ENCODE results near the gene TSPAN16.

The TSPAN16 gene, protein sequence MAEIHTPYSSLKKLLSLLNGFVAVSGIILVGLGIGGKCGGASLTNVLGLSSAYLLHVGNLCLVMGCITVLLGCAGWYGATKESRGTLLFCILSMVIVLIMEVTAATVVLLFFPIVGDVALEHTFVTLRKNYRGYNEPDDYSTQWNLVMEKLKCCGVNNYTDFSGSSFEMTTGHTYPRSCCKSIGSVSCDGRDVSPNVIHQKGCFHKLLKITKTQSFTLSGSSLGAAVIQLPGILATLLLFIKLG

DNA sequence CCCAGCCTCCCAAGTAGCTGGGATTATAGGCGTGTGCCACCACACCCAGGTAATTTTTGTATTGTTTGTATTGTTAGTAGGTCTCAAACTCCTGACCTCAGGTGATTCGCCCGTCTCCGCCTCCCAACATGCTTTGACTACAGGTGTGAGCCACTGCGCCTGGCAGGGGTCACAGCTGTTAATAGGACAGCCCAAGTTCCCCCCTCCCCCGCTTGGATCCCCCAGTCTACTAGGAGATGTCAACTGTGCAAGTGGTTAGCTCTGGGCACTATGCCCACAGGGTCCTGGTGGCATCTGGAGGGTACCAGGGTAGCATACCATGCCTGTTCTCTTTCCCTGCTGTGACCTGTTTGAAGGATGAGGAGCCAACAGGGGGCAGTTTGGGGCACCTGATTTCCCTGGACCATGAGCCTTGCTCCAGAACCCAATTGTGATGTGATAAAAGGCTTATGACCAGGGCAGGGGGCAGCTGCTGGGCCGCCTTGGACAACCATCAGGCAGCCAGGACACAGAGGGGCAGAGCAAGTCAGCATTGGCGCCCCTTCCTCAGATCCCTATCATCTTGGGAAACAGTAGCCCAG, at the start of gene TSPAN16:
Gene TSPAN16 (plus strand): TSS at position 496 of the 581 bp plus-strand sequence. CDS start 138 bp downstream, outside the sequence.
- no peaks in the 10 kb centered on the region for H3K27me3 ChIP-seq (ENCODE audit: control insufficient read depth in 2 of 2, insufficient read depth in 2 of 2, low read length in 2 of 2)
- H3K9me3 ChIP-seq (ENCODE audit: control insufficient read depth in 2 of 2, low read length in 2 of 2) = no peaks in the 10 kb centered on the region
- no peak within 1 kb of the TSS for H3K9ac ChIP-seq (ENCODE audit: low read depth in 1 of 2, low read length in 2 of 2)
- H3K27ac ChIP-seq (ENCODE audit: low read depth in 2 of 2, low read length in 2 of 2) = no peak within 1 kb of the TSS
- no peaks in the 10 kb centered on the region for H3K36me3 ChIP-seq (ENCODE audit: control insufficient read depth in 2 of 2, insufficient read depth in 2 of 2, low read length in 2 of 2)
- peaks cover 7 to 14% of the 10 kb centered on the region in 2 donors for H3K4me1 ChIP-seq (ENCODE audit: control insufficient read depth in 2 of 2, insufficient read depth in 2 of 2, low read length in 2 of 2)
- no peak within 1 kb of the TSS for H3K4me3 ChIP-seq (ENCODE audit: low read length in 2 of 2)

DNA sequence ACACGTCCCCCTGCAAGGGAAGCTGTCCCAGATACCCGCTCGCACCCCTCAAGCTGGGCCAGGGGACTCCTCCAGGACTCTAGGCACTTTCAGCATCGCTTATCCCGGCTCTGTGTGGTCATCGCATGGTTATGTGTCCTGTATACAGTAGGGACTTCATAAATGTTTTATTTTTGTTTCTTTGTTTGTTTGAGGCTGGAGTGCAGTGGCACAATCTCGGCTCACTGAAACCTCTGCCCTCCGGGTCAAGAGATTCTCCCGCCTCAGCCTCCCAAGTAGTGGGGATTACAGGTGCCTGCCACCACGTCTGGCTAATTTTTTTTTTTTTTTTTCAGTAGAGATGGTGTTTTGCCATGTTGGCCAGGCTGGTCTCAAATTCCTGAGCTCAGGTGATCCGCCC, 49.0 kb upstream of the TSPAN16 start:
- no peaks in the 10 kb centered on the region for H3K9me3 ChIP-seq (ENCODE audit: control insufficient read depth in 2 of 2, low read length in 2 of 2)
- no peak overlapping the region for H3K9ac ChIP-seq (ENCODE audit: low read depth in 1 of 2, low read length in 2 of 2)
- peaks cover 25% of the 10 kb centered on the region in 2 donors for H3K36me3 ChIP-seq (ENCODE audit: control insufficient read depth in 2 of 2, insufficient read depth in 2 of 2, low read length in 2 of 2)
- H3K4me1 ChIP-seq (ENCODE audit: control insufficient read depth in 2 of 2, insufficient read depth in 2 of 2, low read length in 2 of 2) = peaks cover 0 to 8% of the 10 kb centered on the region in 2 donors
- H3K27me3 ChIP-seq (ENCODE audit: control insufficient read depth in 2 of 2, insufficient read depth in 2 of 2, low read length in 2 of 2) = no peaks in the 10 kb centered on the region
- H3K4me3 ChIP-seq (ENCODE audit: low read length in 2 of 2) = no peak overlapping the region
- H3K27ac ChIP-seq (ENCODE audit: low read depth in 2 of 2, low read length in 2 of 2) = no peak overlapping the region

DNA sequence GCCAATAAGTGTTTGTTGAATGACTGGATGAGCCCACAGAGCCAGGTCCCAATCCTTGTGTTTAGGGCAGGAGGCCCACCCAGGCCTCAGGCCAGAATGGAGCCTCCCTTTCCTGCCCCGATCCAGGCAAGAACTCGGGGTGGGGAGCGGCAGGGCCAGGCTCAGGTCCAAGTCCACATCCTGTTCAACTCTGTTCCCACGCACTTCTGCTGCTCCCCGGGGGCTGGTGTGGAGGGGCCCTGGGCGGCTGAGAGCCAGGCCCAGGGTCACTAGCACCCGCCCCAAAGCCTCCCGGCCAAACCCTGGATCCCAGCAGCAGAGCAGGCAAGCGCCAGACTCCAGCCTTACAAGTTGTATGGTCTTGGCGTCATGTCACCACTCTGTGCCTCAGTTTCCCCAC, 48.6 kb upstream of the TSPAN16 start:
- no peaks in the 10 kb centered on the region for H3K27me3 ChIP-seq (ENCODE audit: control insufficient read depth in 2 of 2, insufficient read depth in 2 of 2, low read length in 2 of 2)
- no peak overlapping the region for H3K9ac ChIP-seq (ENCODE audit: low read depth in 1 of 2, low read length in 2 of 2)
- no peaks in the 10 kb centered on the region for H3K9me3 ChIP-seq (ENCODE audit: control insufficient read depth in 2 of 2, low read length in 2 of 2)
- H3K4me3 ChIP-seq (ENCODE audit: low read length in 2 of 2) = no peak overlapping the region
- H3K36me3 ChIP-seq (ENCODE audit: control insufficient read depth in 2 of 2, insufficient read depth in 2 of 2, low read length in 2 of 2) = peaks cover 28 to 29% of the 10 kb centered on the region in 2 donors
- peaks cover 0 to 8% of the 10 kb centered on the region in 2 donors for H3K4me1 ChIP-seq (ENCODE audit: control insufficient read depth in 2 of 2, insufficient read depth in 2 of 2, low read length in 2 of 2)
- H3K27ac ChIP-seq (ENCODE audit: low read depth in 2 of 2, low read length in 2 of 2) = no peak overlapping the region

DNA sequence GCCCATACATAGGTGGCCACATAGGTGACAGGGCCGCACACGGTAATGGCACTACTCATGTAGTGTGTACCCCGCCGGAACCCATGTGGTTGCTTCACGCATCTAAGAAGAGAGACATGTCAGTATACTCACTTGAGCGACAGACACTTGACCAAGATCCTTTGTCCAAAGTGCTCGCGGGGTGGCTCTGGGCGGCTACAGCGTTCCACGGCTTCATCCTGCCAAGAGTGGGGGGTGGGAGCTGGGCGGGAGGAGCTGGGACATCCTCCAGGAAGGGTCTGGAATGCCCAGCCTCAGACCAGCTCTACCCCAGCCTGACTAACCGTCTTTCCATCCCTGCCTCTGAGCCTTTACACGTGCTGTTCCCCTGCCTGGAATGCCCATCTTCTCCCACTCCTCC, 48.0 kb upstream of the TSPAN16 start:
- H3K36me3 ChIP-seq (ENCODE audit: control insufficient read depth in 2 of 2, insufficient read depth in 2 of 2, low read length in 2 of 2) = peaks cover 28 to 31% of the 10 kb centered on the region in 2 donors
- H3K4me1 ChIP-seq (ENCODE audit: control insufficient read depth in 2 of 2, insufficient read depth in 2 of 2, low read length in 2 of 2) = peaks cover 0 to 8% of the 10 kb centered on the region in 2 donors
- H3K27me3 ChIP-seq (ENCODE audit: control insufficient read depth in 2 of 2, insufficient read depth in 2 of 2, low read length in 2 of 2) = no peaks in the 10 kb centered on the region
- H3K27ac ChIP-seq (ENCODE audit: low read depth in 2 of 2, low read length in 2 of 2) = no peak overlapping the region
- H3K9me3 ChIP-seq (ENCODE audit: control insufficient read depth in 2 of 2, low read length in 2 of 2) = no peaks in the 10 kb centered on the region
- no peak overlapping the region for H3K9ac ChIP-seq (ENCODE audit: low read depth in 1 of 2, low read length in 2 of 2)
- no peak overlapping the region for H3K4me3 ChIP-seq (ENCODE audit: low read length in 2 of 2)

DNA sequence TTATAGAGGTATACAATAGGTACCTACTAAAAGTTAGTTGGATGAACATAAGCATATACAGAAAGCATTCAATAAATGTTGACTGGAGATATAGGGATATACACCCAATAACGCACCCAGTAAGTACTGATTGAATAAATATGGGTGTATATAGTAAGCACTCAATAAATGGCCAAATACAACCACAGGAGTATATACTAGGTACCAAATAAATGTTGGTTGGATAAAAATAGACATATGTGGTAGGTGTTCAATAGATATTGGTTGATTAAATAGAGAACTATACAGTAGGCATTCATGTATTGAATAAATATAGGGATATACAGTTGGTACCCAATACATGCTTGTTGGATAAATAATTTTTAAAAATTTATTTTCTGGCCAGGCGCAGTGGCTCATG, 47.1 kb upstream of the TSPAN16 start:
- no peak overlapping the region for H3K4me3 ChIP-seq (ENCODE audit: low read length in 2 of 2)
- H3K27me3 ChIP-seq (ENCODE audit: control insufficient read depth in 2 of 2, insufficient read depth in 2 of 2, low read length in 2 of 2) = no peaks in the 10 kb centered on the region
- no peak overlapping the region for H3K9ac ChIP-seq (ENCODE audit: low read depth in 1 of 2, low read length in 2 of 2)
- H3K27ac ChIP-seq (ENCODE audit: low read depth in 2 of 2, low read length in 2 of 2) = no peak overlapping the region
- H3K4me1 ChIP-seq (ENCODE audit: control insufficient read depth in 2 of 2, insufficient read depth in 2 of 2, low read length in 2 of 2) = peaks cover 0 to 4% of the 10 kb centered on the region in 2 donors
- H3K9me3 ChIP-seq (ENCODE audit: control insufficient read depth in 2 of 2, low read length in 2 of 2) = no peaks in the 10 kb centered on the region
- H3K36me3 ChIP-seq (ENCODE audit: control insufficient read depth in 2 of 2, insufficient read depth in 2 of 2, low read length in 2 of 2) = peaks cover 28 to 30% of the 10 kb centered on the region in 2 donors

DNA sequence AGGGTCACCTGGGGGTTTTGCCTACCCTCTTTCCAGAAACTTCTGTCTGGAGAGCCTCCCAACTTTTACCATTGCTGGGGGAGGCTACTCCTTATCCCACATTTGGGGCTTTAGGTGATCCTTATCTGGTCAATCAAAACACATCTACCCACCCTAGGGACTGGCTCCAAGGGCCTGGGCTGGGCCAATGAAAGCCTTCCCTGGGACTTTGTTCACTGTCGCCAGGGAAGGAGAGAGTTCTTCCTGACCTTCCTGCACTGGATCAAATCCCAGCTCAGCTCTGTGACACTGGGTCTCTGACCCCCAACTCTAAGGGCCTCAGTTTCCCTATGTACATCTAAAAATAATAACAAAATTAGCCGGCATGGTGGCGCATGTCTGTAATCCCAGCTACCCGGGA, 44.7 kb upstream of the TSPAN16 start:
- H3K36me3 ChIP-seq (ENCODE audit: control insufficient read depth in 2 of 2, insufficient read depth in 2 of 2, low read length in 2 of 2) = peaks cover 28 to 30% of the 10 kb centered on the region in 2 donors
- no peaks in the 10 kb centered on the region for H3K9me3 ChIP-seq (ENCODE audit: control insufficient read depth in 2 of 2, low read length in 2 of 2)
- peaks cover 0 to 3% of the 10 kb centered on the region in 2 donors for H3K4me1 ChIP-seq (ENCODE audit: control insufficient read depth in 2 of 2, insufficient read depth in 2 of 2, low read length in 2 of 2)
- H3K27me3 ChIP-seq (ENCODE audit: control insufficient read depth in 2 of 2, insufficient read depth in 2 of 2, low read length in 2 of 2) = no peaks in the 10 kb centered on the region
- H3K27ac ChIP-seq (ENCODE audit: low read depth in 2 of 2, low read length in 2 of 2) = no peak overlapping the region
- no peak overlapping the region for H3K9ac ChIP-seq (ENCODE audit: low read depth in 1 of 2, low read length in 2 of 2)
- no peak overlapping the region for H3K4me3 ChIP-seq (ENCODE audit: low read length in 2 of 2)

DNA sequence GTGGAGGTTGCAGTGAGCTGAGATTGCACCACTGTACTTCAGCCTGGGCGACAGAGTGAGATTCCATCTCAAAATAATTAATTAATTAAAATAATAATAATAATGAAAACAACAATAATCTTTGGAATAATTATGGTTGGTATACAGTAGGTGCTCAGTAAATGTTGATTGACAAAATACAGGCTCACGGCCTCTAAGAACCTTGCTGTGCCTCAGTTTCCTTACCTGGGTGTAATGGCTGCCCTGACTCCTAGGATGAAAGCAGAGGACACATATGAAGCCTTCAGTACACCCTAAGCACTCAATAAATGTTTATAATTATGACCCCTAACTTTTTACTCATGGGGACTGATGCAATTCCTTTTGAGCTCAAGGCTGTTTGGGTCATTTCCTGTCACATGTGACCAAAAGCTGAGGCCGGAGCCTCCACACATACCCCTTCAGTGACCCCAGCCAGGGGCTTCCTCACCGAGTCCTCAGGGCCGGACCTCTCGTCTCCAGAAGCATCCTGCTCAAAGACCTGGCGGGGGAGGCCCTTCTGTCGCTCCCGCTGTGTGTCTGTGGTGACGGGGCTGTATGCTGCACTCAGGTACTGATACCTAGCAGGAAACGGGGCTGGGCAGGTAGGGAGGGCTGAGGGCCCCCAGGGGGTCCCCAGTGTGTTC, 44.2 kb upstream of the TSPAN16 start:
- peaks cover 27 to 30% of the 10 kb centered on the region in 2 donors for H3K36me3 ChIP-seq (ENCODE audit: control insufficient read depth in 2 of 2, insufficient read depth in 2 of 2, low read length in 2 of 2)
- no peak overlapping the region for H3K4me3 ChIP-seq (ENCODE audit: low read length in 2 of 2)
- H3K4me1 ChIP-seq (ENCODE audit: control insufficient read depth in 2 of 2, insufficient read depth in 2 of 2, low read length in 2 of 2) = peaks cover 0 to 3% of the 10 kb centered on the region in 2 donors
- H3K27me3 ChIP-seq (ENCODE audit: control insufficient read depth in 2 of 2, insufficient read depth in 2 of 2, low read length in 2 of 2) = no peaks in the 10 kb centered on the region
- H3K9me3 ChIP-seq (ENCODE audit: control insufficient read depth in 2 of 2, low read length in 2 of 2) = no peaks in the 10 kb centered on the region
- H3K27ac ChIP-seq (ENCODE audit: low read depth in 2 of 2, low read length in 2 of 2) = no peak overlapping the region
- no peak overlapping the region for H3K9ac ChIP-seq (ENCODE audit: low read depth in 1 of 2, low read length in 2 of 2)

DNA sequence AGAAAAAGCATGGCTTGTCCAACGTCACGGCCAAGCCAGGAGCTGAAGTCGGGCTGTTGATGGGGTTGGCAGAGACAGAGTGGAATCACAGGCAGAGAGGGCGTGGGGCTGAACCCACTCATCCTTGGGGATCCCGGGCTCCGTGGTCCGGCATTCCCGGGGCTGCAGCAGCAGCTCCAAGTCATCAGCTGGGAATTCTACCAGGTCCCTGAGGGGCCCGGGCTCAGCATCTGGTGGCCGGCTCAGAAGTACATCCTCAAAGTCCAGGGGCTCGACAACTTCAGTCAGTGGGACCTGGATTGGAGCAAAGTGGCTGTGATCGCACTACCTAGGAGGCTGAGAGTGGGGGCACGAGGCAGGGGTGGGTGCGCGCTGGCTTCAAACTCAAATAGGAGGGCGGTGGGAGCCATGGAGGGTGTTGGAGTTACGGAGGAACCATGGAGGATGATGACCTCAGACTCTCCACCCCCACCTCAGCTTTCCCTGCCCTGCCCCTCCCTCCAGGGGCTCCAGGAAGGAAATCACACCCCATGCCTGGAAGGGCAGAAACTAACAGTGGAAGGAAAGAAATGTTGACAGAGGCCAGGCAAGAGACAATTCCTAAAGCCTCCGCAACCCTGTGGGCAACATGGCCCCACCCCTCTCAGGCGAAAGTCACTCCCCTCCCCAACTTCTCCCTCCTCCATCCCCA, 43.1 kb upstream of the TSPAN16 start:
- Histone ChIP-seq H3K4me3 (ENCODE audit: low read length in 2 of 2) (no peak overlapping the region), H3K9me3 (ENCODE audit: control insufficient read depth in 2 of 2, low read length in 2 of 2) (no peaks in the 10 kb centered on the region), H3K27me3 (ENCODE audit: control insufficient read depth in 2 of 2, insufficient read depth in 2 of 2, low read length in 2 of 2) (no peaks in the 10 kb centered on the region), H3K4me1 (ENCODE audit: control insufficient read depth in 2 of 2, insufficient read depth in 2 of 2, low read length in 2 of 2) (no peaks in the 10 kb centered on the region), H3K27ac (ENCODE audit: low read depth in 2 of 2, low read length in 2 of 2) (no peak overlapping the region), H3K9ac (ENCODE audit: low read depth in 1 of 2, low read length in 2 of 2) (no peak overlapping the region), H3K36me3 (ENCODE audit: control insufficient read depth in 2 of 2, insufficient read depth in 2 of 2, low read length in 2 of 2) (peaks cover 22 to 28% of the 10 kb centered on the region in 2 donors)

DNA sequence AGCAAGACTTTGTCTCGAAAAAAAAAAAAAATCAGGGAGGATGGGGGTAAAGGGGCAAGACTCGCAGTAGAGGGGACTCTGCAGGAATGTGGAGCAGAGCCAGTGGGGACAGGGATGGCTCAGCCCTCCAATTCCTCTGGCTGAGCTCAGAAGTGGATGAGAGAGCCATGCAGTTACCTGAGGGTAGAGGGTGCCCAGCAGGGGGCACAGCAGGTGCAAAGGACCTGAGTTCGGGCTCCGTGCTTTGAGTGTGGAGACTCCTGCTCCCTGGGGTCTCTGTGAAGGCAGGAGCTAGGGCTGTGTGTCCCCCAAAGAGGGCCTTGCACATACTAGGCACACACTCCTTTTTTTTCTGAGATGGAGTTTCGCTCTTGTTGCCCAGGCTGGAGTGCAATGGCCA, 41.3 kb upstream of the TSPAN16 start:
- Histone ChIP-seq H3K4me3 (ENCODE audit: low read length in 2 of 2) (no peak overlapping the region), H3K4me1 (ENCODE audit: control insufficient read depth in 2 of 2, insufficient read depth in 2 of 2, low read length in 2 of 2) (no peaks in the 10 kb centered on the region), H3K27me3 (ENCODE audit: control insufficient read depth in 2 of 2, insufficient read depth in 2 of 2, low read length in 2 of 2) (no peaks in the 10 kb centered on the region), H3K36me3 (ENCODE audit: control insufficient read depth in 2 of 2, insufficient read depth in 2 of 2, low read length in 2 of 2) (peaks cover 19 to 22% of the 10 kb centered on the region in 2 donors), H3K9me3 (ENCODE audit: control insufficient read depth in 2 of 2, low read length in 2 of 2) (no peaks in the 10 kb centered on the region), H3K27ac (ENCODE audit: low read depth in 2 of 2, low read length in 2 of 2) (no peak overlapping the region), H3K9ac (ENCODE audit: low read depth in 1 of 2, low read length in 2 of 2) (no peak overlapping the region)

DNA sequence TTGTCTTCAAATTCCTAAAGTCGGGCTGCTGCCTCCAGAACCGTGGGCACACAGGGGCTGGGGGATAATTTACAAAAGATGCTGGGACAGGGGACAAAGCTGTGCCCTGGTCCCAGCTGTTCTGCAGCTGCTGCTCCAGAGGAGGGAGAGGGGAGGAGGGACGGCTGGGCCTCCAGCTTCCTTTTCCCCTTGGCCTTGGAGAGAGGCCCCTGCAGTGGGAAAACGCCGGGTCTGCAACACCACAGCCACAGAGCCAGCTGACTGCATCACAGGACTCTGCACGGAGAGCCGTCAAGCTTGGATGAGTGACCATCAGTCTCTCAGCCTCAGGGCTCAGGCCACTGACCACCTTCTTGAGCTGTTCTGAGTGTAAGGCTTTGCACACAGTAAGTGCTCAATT, 39.8 kb upstream of the TSPAN16 start:
- Histone ChIP-seq H3K9me3 (ENCODE audit: control insufficient read depth in 2 of 2, low read length in 2 of 2) (no peaks in the 10 kb centered on the region), H3K27me3 (ENCODE audit: control insufficient read depth in 2 of 2, insufficient read depth in 2 of 2, low read length in 2 of 2) (no peaks in the 10 kb centered on the region), H3K27ac (ENCODE audit: low read depth in 2 of 2, low read length in 2 of 2) (no peak overlapping the region), H3K9ac (ENCODE audit: low read depth in 1 of 2, low read length in 2 of 2) (no peak overlapping the region), H3K36me3 (ENCODE audit: control insufficient read depth in 2 of 2, insufficient read depth in 2 of 2, low read length in 2 of 2) (peaks cover 11 to 13% of the 10 kb centered on the region in 2 donors), H3K4me3 (ENCODE audit: low read length in 2 of 2) (no peak overlapping the region), H3K4me1 (ENCODE audit: control insufficient read depth in 2 of 2, insufficient read depth in 2 of 2, low read length in 2 of 2) (no peaks in the 10 kb centered on the region)

Measured in mucosa of rectum (tissue), 2 donors.